PC-9 (cell line): ENCODE measurements around the gene C1orf21.

Experiments used
- EZH2 ChIP-seq: fragments of 200-600 bp; sonication (generic); IDR thresholded peaks from 2 replicates; pipeline ENCODE4 v1.8.0; 2017; ENCODE audit warnings: antibody characterized with exemption, low read depth
- TF ChIP-seq, protein P1 (sequence below): fragments of 200-600 bp; sonication (generic); conservative IDR thresholded peaks from 2 replicates; pipeline ENCODE4 v1.6.1; 2017; ENCODE audit warnings: mixed run types, antibody characterized with exemption, mild to moderate bottlenecking, moderate library complexity

DNA sequence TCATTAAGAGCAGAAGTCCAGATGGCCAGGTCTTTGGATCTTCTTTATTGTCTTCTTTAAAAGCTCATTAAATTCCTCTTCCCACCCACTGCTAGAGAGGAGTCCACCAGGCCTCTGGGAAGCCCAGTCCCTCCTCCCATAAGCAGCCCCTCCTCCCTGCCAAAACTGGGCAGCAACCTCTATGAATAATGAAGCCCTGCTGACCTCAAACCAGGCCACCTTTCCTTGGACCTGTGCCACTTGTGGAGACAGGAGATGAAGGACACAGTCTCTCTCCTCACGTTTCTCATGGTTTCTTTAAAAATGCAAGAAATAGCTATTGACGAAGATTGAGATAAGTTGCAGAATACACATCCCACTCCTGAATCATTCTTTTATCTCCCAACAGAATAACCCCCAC is 255.1 kb downstream of the C1orf21 start:
- no peak for TF ChIP-seq EZH2
- TF ChIP-seq, protein P1, sequence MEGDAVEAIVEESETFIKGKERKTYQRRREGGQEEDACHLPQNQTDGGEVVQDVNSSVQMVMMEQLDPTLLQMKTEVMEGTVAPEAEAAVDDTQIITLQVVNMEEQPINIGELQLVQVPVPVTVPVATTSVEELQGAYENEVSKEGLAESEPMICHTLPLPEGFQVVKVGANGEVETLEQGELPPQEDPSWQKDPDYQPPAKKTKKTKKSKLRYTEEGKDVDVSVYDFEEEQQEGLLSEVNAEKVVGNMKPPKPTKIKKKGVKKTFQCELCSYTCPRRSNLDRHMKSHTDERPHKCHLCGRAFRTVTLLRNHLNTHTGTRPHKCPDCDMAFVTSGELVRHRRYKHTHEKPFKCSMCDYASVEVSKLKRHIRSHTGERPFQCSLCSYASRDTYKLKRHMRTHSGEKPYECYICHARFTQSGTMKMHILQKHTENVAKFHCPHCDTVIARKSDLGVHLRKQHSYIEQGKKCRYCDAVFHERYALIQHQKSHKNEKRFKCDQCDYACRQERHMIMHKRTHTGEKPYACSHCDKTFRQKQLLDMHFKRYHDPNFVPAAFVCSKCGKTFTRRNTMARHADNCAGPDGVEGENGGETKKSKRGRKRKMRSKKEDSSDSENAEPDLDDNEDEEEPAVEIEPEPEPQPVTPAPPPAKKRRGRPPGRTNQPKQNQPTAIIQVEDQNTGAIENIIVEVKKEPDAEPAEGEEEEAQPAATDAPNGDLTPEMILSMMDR = no peak
